ENCODE data around the gene PRKAG2.

PRKAG2 gene

DNA sequence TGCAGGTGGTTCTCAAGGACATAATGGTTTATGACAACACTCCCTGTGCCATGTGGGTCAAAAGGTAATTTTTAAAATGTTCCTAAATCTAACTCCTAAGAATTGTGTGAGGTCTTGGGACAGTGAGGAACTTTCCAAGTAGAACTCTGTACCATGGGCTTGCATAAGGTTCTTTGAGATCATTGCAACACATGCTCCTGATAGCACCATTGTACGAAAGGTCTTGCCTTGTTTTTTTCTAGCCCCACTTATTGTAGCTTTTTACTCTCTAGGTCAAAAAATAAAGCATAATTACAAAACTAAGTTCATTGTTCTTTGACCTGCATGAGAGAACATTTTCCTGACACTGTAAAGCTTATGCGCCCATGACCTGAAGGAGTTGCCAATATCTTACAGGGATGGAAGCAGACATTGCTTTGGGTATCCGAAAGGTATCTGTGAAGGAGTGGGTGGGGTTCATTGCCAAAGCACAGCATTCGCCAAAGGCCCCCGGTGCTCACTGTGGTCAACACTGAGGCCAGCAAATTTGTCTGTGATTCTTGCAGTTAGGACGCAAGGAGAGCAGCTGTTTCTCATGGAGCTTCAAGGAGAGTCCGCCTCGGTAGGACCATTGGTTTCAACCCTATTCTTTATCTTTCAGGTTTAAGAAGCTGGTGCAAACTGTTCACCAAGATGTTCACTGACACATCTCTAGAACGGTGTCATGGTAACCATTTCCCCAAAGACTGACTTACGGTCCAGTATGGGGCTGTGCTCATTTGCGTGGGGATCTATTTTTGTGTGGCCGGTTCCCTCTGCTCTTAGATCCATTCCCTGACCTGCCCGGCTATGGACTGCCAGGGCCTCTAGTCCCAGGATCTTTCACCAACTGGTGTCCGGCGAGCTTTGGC is 7.6 kb upstream of the PRKAG2 start:
- H3K27ac ChIP-seq (ENCODE audit: low read depth, low read length, poor library complexity, severe bottlenecking), result no peak overlapping the region
- H3K27me3 ChIP-seq (ENCODE audit: insufficient read depth, low read length), result no peaks in the 10 kb centered on the region; the same call in 1 of the 2 replicates
- H3K9ac ChIP-seq (ENCODE audit: low read length), result no peak overlapping the region
- no peaks in the 10 kb centered on the region for H3K79me2 ChIP-seq (ENCODE audit: insufficient read depth, low read length)
- no peaks in the 10 kb centered on the region for H3K9me2 ChIP-seq (ENCODE audit: low read depth, low read length)
- H3K4me1 ChIP-seq (ENCODE audit: insufficient read depth, low read length, severe bottlenecking), result no peaks in the 10 kb centered on the region
- no peaks in the 10 kb centered on the region for H3K36me3 ChIP-seq (ENCODE audit: insufficient read depth, low read length)
- H3K4me3 ChIP-seq (ENCODE audit: low read depth, low read length, poor library complexity, severe bottlenecking), result no peak overlapping the region
- no peaks in the 10 kb centered on the region for H4K20me1 ChIP-seq (ENCODE audit: insufficient read depth, low read length)
- no peaks in the 10 kb centered on the region for H3F3A ChIP-seq (ENCODE audit: insufficient read depth, low read length)
- TF ChIP-seq, protein P1, sequence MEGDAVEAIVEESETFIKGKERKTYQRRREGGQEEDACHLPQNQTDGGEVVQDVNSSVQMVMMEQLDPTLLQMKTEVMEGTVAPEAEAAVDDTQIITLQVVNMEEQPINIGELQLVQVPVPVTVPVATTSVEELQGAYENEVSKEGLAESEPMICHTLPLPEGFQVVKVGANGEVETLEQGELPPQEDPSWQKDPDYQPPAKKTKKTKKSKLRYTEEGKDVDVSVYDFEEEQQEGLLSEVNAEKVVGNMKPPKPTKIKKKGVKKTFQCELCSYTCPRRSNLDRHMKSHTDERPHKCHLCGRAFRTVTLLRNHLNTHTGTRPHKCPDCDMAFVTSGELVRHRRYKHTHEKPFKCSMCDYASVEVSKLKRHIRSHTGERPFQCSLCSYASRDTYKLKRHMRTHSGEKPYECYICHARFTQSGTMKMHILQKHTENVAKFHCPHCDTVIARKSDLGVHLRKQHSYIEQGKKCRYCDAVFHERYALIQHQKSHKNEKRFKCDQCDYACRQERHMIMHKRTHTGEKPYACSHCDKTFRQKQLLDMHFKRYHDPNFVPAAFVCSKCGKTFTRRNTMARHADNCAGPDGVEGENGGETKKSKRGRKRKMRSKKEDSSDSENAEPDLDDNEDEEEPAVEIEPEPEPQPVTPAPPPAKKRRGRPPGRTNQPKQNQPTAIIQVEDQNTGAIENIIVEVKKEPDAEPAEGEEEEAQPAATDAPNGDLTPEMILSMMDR (IDR thresholded peaks at IDR 0.05; ENCODE audit: low read length), result no peak
- TF ChIP-seq EZH2 (IDR thresholded peaks at IDR 0.05; ENCODE audit: borderline replicate concordance, low read length), result no peak
- no peak overlapping the region for H2AFZ ChIP-seq (ENCODE audit: low read length)
- H3K4me2 ChIP-seq (ENCODE audit: low read length), result no peak overlapping the region
- H3K9me3 ChIP-seq (ENCODE audit: low read length), result no peaks in the 10 kb centered on the region

DNA sequence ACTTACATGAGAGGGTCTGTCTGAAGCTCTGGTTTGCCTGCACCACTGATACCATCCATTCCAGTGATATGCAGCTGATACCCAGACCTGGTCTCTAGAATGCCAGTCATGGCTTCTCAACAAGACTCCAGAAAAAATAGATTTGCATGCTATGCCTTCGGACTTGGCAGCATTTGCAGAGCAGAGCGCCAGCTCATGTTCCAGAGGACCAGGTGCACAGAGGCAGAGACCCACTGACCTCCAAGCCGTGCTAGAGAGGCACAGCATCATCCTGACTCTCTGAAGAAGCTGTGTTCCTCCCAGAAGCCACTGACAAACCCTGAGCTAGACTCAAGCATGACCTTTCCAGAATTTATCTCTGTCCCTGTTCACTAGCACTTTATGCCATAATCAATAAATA is 6.9 kb upstream of the PRKAG2 start:
- no peaks in the 10 kb centered on the region for H3K27me3 ChIP-seq (ENCODE audit: insufficient read depth, low read length)
- no peaks in the 10 kb centered on the region for H3K9me2 ChIP-seq (ENCODE audit: low read depth, low read length)
- no peaks in the 10 kb centered on the region for H3K9me3 ChIP-seq (ENCODE audit: low read length)
- no peak overlapping the region for H3K27ac ChIP-seq (ENCODE audit: low read depth, low read length, poor library complexity, severe bottlenecking)
- no peak overlapping the region for H2AFZ ChIP-seq (ENCODE audit: low read length)
- no peaks in the 10 kb centered on the region for H3K79me2 ChIP-seq (ENCODE audit: insufficient read depth, low read length)
- H3K36me3 ChIP-seq (ENCODE audit: insufficient read depth, low read length), result no peaks in the 10 kb centered on the region
- H3K4me3 ChIP-seq (ENCODE audit: low read depth, low read length, poor library complexity, severe bottlenecking), result no peak overlapping the region
- no peaks in the 10 kb centered on the region for H3K4me1 ChIP-seq (ENCODE audit: insufficient read depth, low read length, severe bottlenecking)
- no peaks in the 10 kb centered on the region for H4K20me1 ChIP-seq (ENCODE audit: insufficient read depth, low read length)
- H3K4me2 ChIP-seq (ENCODE audit: low read length), result no peak overlapping the region
- H3F3A ChIP-seq (ENCODE audit: insufficient read depth, low read length), result no peaks in the 10 kb centered on the region
- TF ChIP-seq, protein P1 (IDR thresholded peaks at IDR 0.05; ENCODE audit: low read length), result no peak
- no peak for TF ChIP-seq EZH2 (IDR thresholded peaks at IDR 0.05; ENCODE audit: borderline replicate concordance, low read length)
- no peak overlapping the region for H3K9ac ChIP-seq (ENCODE audit: low read length)

- Histone ChIP-seq H3K4me2 (ENCODE audit: low read length) (no peak overlapping the region), H3K4me3 (ENCODE audit: low read depth, low read length, poor library complexity, severe bottlenecking) (no peak overlapping the region), H3K79me2 (ENCODE audit: insufficient read depth, low read length) (no peaks in the 10 kb centered on the region), H3K9me3 (ENCODE audit: low read length) (no peaks in the 10 kb centered on the region), H2AFZ (ENCODE audit: low read length) (no peak overlapping the region), H3K27me3 (ENCODE audit: insufficient read depth, low read length) (no peaks in the 10 kb centered on the region), H3K4me1 (ENCODE audit: insufficient read depth, low read length, severe bottlenecking) (no peaks in the 10 kb centered on the region), H3F3A (ENCODE audit: insufficient read depth, low read length) (no peaks in the 10 kb centered on the region), H3K27ac (ENCODE audit: low read depth, low read length, poor library complexity, severe bottlenecking) (no peak overlapping the region), H4K20me1 (ENCODE audit: insufficient read depth, low read length) (no peaks in the 10 kb centered on the region), H3K9me2 (ENCODE audit: low read depth, low read length) (no peaks in the 10 kb centered on the region), H3K9ac (ENCODE audit: low read length) (no peak overlapping the region), H3K36me3 (ENCODE audit: insufficient read depth, low read length) (no peaks in the 10 kb centered on the region)
- TF ChIP-seq EZH2 (IDR thresholded peaks at IDR 0.05; ENCODE audit: borderline replicate concordance, low read length), result no peak
- TF ChIP-seq, protein P1 (IDR thresholded peaks at IDR 0.05; ENCODE audit: low read length), result no peak
Measured at GRCh38 chr7:151882734-151883133, 5.8 kb upstream of the PRKAG2 start.

Data from OCI-LY1 (cell line).